ENCODE measurements around the gene ATR. TPM values are rescaled to one million over a fixed set of nuclear protein-coding genes. Genes with fewer than 3 reads are reported as not detected.
A peak's percentile ranks its signal among the peaks of the same experiment; 100 is the strongest.

ATR gene
- total RNA-seq: 21.9 and 37.6 TPM in 2 replicates

DNA sequence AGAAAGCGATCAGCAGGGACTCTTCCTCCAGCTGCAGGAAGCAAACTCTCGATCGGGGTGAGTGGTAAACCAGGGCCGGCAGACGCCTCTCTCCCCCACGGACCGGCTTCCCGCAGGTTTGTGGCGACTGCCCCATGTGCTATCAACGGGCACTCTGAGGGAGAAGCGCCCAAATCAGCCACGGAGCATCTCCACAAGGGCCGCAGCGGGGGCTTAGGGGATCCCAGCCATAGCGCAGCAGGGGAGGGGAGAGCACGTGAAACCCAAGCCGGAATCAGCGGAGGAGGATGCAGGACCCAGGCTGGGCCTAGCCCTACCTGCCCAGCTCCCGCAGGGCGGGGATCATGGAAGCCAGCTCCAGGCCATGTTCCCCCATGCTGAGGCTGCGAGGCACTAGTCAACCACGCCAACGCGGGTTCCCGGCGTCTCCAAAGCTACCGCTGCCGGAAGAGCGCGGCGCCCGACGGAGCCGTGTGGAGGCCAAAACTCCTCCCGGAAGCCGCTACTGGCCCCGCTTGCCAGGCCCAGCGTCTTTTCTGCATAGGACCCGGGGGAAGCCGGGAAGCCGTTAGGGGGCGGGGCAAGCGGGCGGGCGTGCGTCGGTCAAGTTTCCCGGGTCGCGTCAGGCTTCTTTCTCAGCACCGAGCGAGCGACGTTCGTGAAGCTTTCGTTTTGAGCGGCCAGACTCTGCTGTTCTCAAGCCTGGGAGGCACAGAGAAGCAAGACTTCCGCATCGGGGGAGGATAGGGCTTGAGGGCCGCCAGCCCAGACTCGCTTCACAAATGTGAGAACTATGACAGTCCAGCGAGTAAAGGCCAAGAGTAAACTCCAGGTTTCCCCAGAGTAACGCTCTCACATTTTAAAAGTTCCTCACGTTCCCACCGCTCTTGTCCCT, at the start of gene ATR:
Gene ATR (minus strand): TSS at position 405 of the 895 bp plus-strand sequence. CDS start 29 bp downstream, at position 376.
- TF ChIP-seq, protein P1, sequence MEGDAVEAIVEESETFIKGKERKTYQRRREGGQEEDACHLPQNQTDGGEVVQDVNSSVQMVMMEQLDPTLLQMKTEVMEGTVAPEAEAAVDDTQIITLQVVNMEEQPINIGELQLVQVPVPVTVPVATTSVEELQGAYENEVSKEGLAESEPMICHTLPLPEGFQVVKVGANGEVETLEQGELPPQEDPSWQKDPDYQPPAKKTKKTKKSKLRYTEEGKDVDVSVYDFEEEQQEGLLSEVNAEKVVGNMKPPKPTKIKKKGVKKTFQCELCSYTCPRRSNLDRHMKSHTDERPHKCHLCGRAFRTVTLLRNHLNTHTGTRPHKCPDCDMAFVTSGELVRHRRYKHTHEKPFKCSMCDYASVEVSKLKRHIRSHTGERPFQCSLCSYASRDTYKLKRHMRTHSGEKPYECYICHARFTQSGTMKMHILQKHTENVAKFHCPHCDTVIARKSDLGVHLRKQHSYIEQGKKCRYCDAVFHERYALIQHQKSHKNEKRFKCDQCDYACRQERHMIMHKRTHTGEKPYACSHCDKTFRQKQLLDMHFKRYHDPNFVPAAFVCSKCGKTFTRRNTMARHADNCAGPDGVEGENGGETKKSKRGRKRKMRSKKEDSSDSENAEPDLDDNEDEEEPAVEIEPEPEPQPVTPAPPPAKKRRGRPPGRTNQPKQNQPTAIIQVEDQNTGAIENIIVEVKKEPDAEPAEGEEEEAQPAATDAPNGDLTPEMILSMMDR (IDR thresholded peaks at IDR 0.05; ENCODE audit: insufficient read depth, low read depth, low read length): no peak
- peak within 1 kb of the TSS; percentile 90 for H3K4me3 ChIP-seq (ENCODE audit: low read depth, low read length)
- DNase-seq (ENCODE audit: low read depth): peak; percentile 98

DNA sequence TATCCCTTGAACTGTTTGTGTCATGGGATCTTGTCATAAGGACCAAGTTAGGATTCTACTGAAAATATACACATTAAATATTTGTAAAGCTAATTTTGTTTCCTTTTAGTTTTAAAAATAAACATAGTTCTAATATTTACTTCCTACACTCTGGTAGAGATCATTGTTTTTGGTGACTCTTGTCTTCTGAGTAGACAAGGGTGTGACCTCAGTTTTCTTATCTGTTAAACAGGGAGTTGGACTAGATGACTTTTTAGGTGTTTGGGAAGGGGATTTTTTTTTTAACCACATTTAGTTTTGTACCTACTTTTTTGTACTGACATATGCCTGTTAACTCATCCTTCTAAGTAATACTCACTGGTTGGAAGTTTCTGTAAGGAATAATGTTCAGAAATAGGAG, 48.4 kb upstream of the ATR start:
- H3K4me3 ChIP-seq (ENCODE audit: low read depth, low read length): no peak overlapping the region
- TF ChIP-seq, protein P1 (IDR thresholded peaks at IDR 0.05; ENCODE audit: insufficient read depth, low read depth, low read length): no peak
- no peak for DNase-seq (ENCODE audit: low read depth)

DNA sequence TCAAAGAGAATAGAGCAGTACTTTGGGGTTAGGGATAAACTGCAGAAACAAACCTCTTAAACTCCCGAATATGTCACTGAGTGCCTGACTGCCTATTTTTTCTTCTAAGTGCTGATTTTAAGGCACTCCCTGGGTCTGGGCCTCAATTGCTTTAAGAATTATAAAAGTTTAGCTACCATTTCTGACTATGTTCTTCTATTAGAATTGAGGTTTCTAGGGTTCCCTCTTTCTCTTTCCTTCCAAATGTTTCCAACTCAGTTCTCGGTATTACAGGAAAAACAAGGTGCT, 46.6 kb upstream of the ATR start:
- no peak for DNase-seq (ENCODE audit: low read depth)
- TF ChIP-seq, protein P1 (IDR thresholded peaks at IDR 0.05; ENCODE audit: insufficient read depth, low read depth, low read length): no peak
- H3K4me3 ChIP-seq (ENCODE audit: low read depth, low read length): no peak overlapping the region

DNA sequence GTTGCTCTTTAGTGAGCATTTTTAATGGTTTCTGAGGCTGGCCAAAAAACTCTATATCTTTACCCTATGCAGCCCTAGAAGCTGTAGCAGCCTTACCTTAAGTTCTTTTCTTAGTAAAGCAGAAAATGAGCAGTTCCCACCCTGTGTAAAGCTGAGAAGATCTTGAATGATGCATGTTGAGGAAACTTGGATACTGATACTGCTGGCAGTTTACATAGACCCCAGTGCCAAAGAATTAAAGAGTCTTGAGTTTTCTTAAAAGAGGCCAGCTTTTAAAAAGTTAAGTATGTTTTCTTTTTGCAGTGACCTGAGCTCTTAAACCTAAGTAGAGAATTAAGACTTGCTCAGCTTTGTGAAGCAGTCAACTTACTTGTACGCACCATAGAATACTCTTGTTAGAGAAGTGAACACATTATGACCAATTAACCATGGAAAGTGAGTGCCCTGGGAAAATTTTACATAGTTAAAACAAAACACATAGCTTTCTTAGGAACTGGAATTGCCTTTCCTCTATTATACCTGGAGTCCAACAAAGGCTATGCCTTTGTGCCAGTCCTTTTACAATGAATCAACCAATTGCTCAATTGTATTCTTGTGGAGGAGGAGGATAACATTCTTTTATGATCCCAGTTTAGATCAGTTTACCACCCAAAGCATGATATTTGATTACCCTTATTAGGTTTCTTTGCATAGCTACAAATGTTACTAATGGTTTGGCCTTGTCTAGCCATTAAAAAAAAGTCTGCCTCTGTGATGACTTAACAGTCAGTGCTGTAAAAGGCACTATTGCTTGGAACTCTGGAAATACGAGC, 46.0 kb upstream of the ATR start:
- TF ChIP-seq, protein P1 (IDR thresholded peaks at IDR 0.05; ENCODE audit: insufficient read depth, low read depth, low read length): no peak
- no peak overlapping the region for H3K4me3 ChIP-seq (ENCODE audit: low read depth, low read length)
- no peak for DNase-seq (ENCODE audit: low read depth)

DNA sequence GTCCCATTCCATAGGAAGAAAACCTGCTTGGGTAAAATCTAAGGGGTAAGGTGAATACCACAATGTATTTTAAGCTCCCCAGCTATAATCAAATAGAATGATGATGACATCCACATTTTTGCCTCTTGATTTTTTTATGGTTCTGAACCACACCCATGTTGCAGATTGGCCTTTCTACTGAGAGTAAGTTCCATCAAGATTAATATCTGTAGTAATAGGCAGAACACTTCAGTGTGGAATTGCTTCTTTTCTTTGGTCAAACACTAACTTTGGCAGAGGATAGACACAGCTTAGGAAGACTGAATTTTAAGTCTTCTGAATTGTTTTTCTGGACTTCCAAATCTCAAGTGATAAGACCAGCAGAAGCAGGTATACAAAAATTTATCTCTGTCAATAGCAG, 44.7 kb upstream of the ATR start:
- DNase-seq (ENCODE audit: low read depth): no peak
- TF ChIP-seq, protein P1 (IDR thresholded peaks at IDR 0.05; ENCODE audit: insufficient read depth, low read depth, low read length): no peak
- H3K4me3 ChIP-seq (ENCODE audit: low read depth, low read length): no peak overlapping the region

DNA sequence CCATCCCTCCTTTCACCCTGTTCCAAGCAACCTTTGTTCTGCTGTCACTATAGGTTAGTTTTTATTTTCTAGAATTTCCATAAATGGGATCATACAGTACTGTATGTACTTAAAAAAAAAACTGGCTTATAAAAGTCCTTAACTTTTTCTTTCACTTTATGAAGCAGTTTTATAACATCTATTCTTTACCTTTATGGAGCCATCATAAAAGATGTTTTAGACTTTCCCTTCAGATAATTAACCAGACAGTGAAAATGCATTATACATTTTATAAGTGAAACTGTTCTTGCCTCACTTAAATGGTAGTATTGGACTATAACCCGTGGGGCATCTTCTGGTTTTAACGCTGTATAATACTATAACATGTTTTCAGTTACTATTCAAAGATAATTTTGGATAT, 43.9 kb upstream of the ATR start:
- DNase-seq (ENCODE audit: low read depth): no peak
- TF ChIP-seq, protein P1 (IDR thresholded peaks at IDR 0.05; ENCODE audit: insufficient read depth, low read depth, low read length): no peak
- H3K4me3 ChIP-seq (ENCODE audit: low read depth, low read length): no peak overlapping the region

Measured in fibroblast of villous mesenchyme (primary cell).